Endothelial cell of umbilical vein (primary cell): Measurements from ENCODE around the gene ITGA1.

Experiments used
- EZH2 ChIP-seq: IDR thresholded peaks from 2 replicates; pipeline ENCODE4 v1.6.1; 2012; ENCODE audit warnings: borderline replicate concordance, low read depth, mild to moderate bottlenecking, moderate library complexity, low read length, inconsistent platforms; ENCODE audit not compliant: severe bottlenecking
- FOS ChIP-seq: IDR thresholded peaks from 2 replicates; pipeline ENCODE4 v1.6.1; 2011; ENCODE audit warnings: mild to moderate bottlenecking, low read length, moderate library complexity, borderline replicate concordance; ENCODE audit not compliant: insufficient read depth
- JUN ChIP-seq: IDR thresholded peaks from 2 replicates; pipeline ENCODE4 v1.6.1; 2011; ENCODE audit warnings: borderline replicate concordance, low read depth; ENCODE audit not compliant: insufficient read length, insufficient read depth
- MYC ChIP-seq: IDR thresholded peaks from one replicate; pipeline ENCODE4 v1.6.1; 2011; ENCODE audit warnings: mild to moderate bottlenecking, low read depth, low read length
- POLR2A ChIP-seq: IDR thresholded peaks from 2 replicates; pipeline ENCODE4 v1.6.1; 2012; ENCODE audit warnings: low read depth, mild to moderate bottlenecking, control low read depth, low read length
- POLR2AphosphoS5 ChIP-seq: IDR thresholded peaks from 2 replicates; pipeline ENCODE4 v1.6.1; 2012; ENCODE audit warnings: low read depth, mild to moderate bottlenecking, control low read depth, low read length, moderate library complexity; ENCODE audit not compliant: insufficient read depth
- TF ChIP-seq, protein P1 (sequence below), 2 donors: IDR thresholded peaks; 1 replicate in 1 of 2; 2 replicates in 1 of 2; pipeline ENCODE4 v1.5.1; 2011; ENCODE audit warnings: low read length in 2 of 2, mild to moderate bottlenecking in 2 of 2, moderate library complexity in 2 of 2, control low read depth in 1 of 2, inconsistent platforms in 1 of 2, low read depth in 1 of 2; ENCODE audit not compliant: insufficient read depth in 1 of 2; ENCODE audit errors: extremely low read depth in 1 of 2

GRCh38 chr5:52788505-52788821, 747 bp downstream of the ITGA1 start:
- TF ChIP-seq MYC (no peak), POLR2A (no peak), JUN (no peak), POLR2AphosphoS5 (no peak), EZH2 (no peak), FOS (no peak)
- TF ChIP-seq, protein P1, sequence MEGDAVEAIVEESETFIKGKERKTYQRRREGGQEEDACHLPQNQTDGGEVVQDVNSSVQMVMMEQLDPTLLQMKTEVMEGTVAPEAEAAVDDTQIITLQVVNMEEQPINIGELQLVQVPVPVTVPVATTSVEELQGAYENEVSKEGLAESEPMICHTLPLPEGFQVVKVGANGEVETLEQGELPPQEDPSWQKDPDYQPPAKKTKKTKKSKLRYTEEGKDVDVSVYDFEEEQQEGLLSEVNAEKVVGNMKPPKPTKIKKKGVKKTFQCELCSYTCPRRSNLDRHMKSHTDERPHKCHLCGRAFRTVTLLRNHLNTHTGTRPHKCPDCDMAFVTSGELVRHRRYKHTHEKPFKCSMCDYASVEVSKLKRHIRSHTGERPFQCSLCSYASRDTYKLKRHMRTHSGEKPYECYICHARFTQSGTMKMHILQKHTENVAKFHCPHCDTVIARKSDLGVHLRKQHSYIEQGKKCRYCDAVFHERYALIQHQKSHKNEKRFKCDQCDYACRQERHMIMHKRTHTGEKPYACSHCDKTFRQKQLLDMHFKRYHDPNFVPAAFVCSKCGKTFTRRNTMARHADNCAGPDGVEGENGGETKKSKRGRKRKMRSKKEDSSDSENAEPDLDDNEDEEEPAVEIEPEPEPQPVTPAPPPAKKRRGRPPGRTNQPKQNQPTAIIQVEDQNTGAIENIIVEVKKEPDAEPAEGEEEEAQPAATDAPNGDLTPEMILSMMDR (IDR thresholded peaks at IDR 0.05; ENCODE audit: extremely low read depth in 1 of 2, insufficient read depth in 1 of 2, low read depth in 1 of 2, low read length in 2 of 2): no peak
